Stimulated activated CD4-positive, alpha-beta T cell treated with anti-CD3 and anti-CD28 coated beads, TNF-alpha, amount 100 ng/mL, for 1 hour (primary cell): ENCODE measurements around the gene PDCD11.

Experiments
- DNase-seq, 3 donors: peaks; one replicate each; pipeline ENCODE4 v3.0.0-alpha.2; 2020; ENCODE audit warnings: low read depth in 3 of 3, low spot score in 1 of 3

PDCD11 gene

GRCh38 chr10:103450201-103450695 is 53.8 kb downstream of the PDCD11 start:
- DNase-seq: no peak

DNA sequence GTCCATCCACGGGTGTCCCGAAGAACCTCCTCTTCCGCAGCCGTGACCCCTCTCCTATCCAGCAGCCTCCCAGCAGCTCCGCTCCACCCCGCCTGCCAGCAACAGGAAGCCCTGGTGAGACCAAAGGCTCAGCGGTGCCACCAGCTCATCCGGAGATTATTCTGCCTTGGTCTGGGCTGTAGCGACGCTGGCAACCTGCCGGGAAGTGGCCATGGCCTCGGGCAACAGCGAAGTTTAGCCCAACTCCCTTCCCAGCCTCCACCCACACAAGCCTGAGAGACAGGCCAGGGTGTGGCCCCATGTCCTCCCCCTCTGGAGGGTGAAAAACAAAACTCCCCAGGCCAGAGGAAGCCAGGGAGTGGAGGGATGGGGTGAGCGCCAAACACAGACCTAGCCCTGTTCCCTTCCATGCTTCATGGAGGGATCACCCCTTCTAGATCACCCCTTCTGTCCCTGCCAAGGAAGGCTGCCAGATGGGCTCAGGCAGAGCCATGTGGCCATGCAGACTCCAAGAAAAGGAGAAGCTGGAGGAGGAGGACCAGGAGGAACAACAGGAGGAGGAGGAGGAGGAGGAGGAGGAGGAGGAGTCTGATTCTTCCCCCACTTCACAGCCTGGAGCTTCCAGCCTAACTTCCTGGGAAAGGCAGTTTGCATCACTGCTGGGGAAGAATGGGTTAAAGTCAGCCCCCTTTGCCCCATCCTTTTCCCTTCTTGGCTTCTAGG is 54.8 kb downstream of the PDCD11 start:
- peak; percentile 12 to 13 (median 13) for DNase-seq

DNA sequence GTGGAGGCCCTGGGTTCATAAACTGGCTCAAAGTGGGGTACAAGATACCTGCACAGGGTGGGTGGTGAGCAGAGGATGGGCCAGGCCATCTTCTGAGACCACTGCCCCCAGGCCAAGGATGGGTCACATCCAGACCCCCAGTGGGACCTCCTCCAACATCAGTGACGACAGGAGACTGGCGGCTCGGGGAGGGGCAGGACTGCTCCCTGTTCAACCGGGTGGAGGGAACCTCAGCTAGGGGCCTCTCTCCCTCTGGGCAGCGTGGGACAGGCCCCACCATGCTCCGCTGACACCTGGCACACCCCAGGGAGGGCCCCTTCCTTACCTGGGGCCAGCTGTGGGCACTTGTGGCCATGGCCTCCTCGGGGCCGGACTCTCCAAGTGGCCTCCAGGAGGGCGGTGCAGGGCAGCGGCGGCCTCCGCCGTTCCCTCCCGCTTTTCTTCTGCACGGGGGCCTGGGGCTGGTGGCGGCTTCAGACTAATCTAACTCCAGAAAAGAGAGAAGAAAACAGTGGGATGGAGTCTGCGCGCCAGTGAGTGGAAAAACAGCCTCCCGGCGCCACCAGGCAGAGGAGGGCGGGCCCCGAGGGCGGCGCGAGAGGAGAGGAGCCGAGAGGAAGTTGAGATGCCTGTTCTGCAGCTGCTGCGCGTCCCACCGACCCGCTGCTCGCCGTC is 55.5 kb downstream of the PDCD11 start, which contains the start of gene CALHM2:
TSS of gene CALHM2 (minus strand) at position 540 of the 675 bp plus-strand sequence. CDS start 2,429 bp downstream, outside the sequence.
- DNase-seq: peak in 2 of 3 donors; percentile 29 to 34

DNA sequence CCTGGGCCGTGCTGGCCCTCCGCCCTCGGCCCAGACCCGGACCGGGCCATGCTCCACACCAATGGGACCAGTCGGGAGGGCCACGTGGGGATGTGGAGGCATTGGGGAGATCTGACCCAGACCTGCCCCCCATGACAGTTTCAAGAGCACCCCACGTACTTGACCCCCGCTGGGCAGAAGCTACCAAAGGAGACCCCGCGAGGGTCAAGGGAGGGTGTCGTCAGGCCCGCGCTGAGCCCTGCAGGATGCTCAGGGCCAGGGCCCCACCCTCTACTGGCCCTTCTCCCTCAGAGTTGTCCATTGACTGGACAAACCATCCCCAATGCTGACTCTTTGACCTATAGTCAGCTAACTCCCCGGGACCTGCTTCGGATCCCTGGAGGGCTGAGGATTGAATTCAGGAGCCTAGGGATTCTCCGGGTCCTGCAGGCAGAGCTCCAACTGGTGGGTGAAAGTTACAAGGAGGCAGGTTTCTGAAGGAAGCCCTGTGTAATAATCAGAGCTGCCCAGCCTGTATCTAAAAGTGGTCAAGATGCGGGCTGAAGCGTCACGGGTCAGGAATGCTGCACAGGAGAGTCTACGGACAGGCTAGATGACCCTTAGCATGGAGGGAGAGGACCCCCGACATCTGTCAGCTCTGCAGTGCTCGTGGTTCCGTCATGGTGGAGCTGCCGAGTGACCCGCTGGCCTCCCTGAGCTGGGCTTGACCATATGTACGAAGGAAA is 56.2 kb downstream of the PDCD11 start:
- DNase-seq: no peak

GRCh38 chr10:103454026-103454425 is 57.6 kb downstream of the PDCD11 start:
- DNase-seq: no peak

DNA sequence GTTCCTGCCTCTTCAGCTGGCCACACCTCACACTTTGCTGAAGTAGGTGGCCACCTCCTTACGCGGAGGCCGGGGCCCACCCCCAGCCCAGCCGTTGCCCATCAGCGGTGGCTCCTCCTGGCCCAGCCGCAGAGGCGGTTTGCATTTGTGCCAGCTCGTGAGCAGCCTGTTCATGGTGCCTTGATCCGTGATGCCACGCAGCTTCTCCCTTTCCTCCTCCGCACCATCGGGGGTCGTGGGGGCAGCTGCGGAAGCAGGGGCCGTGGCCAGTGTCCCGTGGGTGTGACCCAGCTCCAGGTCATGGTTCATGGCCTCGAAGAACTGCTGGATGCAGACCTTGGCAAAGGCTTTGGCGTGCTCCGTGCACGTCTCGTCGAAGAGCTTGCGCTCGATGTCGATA is 58.8 kb downstream of the PDCD11 start:
- no peak for DNase-seq

- DNase-seq: no peak
Observed at GRCh38 chr10:103456074-103456660, 59.7 kb downstream of the PDCD11 start.

- DNase-seq: no peak
Observed at GRCh38 chr10:103457176-103457712, 60.8 kb downstream of the PDCD11 start.

DNA sequence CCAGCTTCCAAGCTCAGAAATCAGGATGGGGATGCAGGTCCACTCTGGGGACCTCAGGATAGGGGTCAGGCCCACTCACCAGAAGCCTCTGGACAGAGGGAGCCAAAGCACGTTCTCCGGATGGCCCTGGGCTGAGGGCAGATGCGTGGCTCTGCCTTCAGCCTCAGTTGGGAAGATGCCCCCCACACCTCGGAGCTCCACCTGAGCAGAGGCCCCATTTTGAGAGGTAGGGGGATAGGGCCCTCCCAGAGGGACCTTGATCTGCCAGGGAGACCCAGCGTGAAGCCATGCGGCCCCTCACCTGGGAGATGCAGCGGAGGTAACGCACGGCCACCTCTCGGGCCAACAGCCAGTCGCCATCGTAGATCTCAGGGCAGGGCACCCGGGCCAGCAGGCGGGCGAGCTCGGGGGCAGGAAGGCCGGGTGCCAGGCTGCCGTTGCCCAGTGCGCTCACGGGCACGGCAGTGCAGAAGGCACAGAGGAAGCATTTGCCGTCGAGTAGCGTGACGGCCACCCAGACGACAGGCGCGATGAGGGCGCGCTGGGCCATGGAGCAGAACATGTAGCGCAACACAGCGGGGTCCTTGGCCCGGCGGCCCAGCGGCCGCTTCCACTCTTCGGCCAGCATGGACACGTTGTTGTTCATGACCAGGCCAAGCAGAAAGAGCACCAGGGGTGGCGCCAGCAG is 61.6 kb downstream of the PDCD11 start:
- no peak for DNase-seq

DNA sequence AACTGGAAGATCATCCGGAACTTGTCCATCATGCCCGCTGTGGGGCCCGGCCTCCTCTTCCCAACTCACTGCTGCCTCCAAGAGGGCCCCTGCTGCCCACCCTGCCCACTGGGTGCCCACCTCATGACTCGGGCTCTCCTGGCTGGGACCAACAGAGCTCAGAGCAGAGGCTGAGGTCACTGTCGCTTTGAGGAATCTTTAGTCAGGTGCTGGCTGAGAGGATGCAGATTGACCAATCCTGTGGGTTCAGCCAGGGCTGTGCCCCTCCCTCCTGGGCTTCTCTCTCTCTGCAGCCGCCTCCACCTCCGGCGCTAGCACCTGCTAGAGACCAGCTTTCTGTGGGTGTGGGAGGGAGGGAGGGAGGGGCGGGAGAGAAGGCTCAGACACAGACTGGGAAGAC is 62.3 kb downstream of the PDCD11 start, which contains the start of gene CALHM1:
TSS of gene CALHM1 (minus strand) at position 181 of the 400 bp plus-strand sequence. CDS start at position 32, 149 bp downstream.
- DNase-seq: no peak

GRCh38 chr10:103459615-103460014 is 63.2 kb downstream of the PDCD11 start:
- DNase-seq: no peak

GRCh38 chr10:103463499-103463898 is 67.1 kb downstream of the PDCD11 start:
- DNase-seq: no peak

- no peak for DNase-seq
Observed at GRCh38 chr10:103465411-103466179, 69.2 kb downstream of the PDCD11 start.

GRCh38 chr10:103466734-103467133 is 70.3 kb downstream of the PDCD11 start:
- DNase-seq: no peak

GRCh38 chr10:103467406-103467805 is 71.0 kb downstream of the PDCD11 start:
- no peak for DNase-seq

DNA sequence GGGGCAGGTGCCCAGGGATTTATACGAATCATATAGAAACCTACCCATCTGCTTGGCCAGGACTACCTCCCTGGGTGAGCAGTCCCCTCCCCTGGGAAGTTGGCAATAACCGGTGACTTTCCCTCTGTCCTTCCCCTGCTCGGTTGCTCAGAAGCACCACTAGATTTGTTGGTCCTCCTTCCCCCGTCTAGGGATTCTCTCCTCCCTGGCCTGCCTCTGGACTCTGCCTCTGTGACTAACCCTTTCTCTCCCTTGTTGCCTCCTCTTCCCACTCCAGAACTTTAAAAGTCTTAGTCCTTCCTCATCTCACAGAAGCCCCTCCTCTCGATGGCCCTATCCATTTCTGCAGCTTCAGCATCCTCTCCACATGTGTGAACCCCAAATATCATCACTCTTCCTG is 72.8 kb downstream of the PDCD11 start:
- DNase-seq: no peak

- DNase-seq: peak in 2 of 3 donors; percentile 30 to 41
Observed at GRCh38 chr10:103470761-103471653, 74.6 kb downstream of the PDCD11 start.

- DNase-seq: no peak
Observed at GRCh38 chr10:103472005-103472404, 75.6 kb downstream of the PDCD11 start.

GRCh38 chr10:103473261-103473671 is 76.8 kb downstream of the PDCD11 start:
- DNase-seq: no peak
